HG03064 (cell line): ENCODE results near the gene KLLN.
"Not testable (repeated sequence)": the region's sequence is repeated elsewhere in the genome, so short reads cannot be mapped to it uniquely, and the experiment has no call there.

Experiments used
- ATAC-seq: cut with Tn5 transposase; IDR thresholded peaks from one replicate; pipeline ENCODE4 v1.9.1; 2021; ENCODE audit warnings: low read depth; ENCODE audit not compliant: unreplicated experiment

Gene KLLN

GRCh38 chr10:87867453-87867852, 4.1 kb upstream of the KLLN start:
- ATAC-seq = no peak

- ATAC-seq = no peak
Measured at GRCh38 chr10:87866412-87866974, 3.2 kb upstream of the KLLN start.

GRCh38 chr10:87865241-87865881, 2.0 kb upstream of the KLLN start:
- ATAC-seq = no peak

GRCh38 chr10:87864496-87865059, 1.2 kb upstream of the KLLN start:
- ATAC-seq = no peak

GRCh38 chr10:87863951-87864495, 690 bp upstream of the KLLN start:
- ATAC-seq = peak; percentile 0

GRCh38 chr10:87862679-87863052, 667 bp downstream of the KLLN start:
- peak; percentile 1 for ATAC-seq

GRCh38 chr10:87861953-87862678, 1.2 kb downstream of the KLLN start:
- peak; percentile 47 for ATAC-seq

- ATAC-seq = peak; percentile 18
Measured at GRCh38 chr10:87861566-87861952, 1.8 kb downstream of the KLLN start.

- ATAC-seq = no peak
Measured at GRCh38 chr10:87860816-87861403, 2.4 kb downstream of the KLLN start.

GRCh38 chr10:87860156-87860795, 3.1 kb downstream of the KLLN start:
- ATAC-seq = no peak

GRCh38 chr10:87855665-87856064, 7.7 kb downstream of the KLLN start:
- ATAC-seq = not testable (repeated sequence)

GRCh38 chr10:87855247-87855646, 8.1 kb downstream of the KLLN start:
- not testable (repeated sequence) for ATAC-seq

- no peak for ATAC-seq
Measured at GRCh38 chr10:87852089-87852488, 11.2 kb downstream of the KLLN start.

GRCh38 chr10:87850742-87851205, 12.6 kb downstream of the KLLN start:
- ATAC-seq = no peak

- ATAC-seq = no peak
Measured at GRCh38 chr10:87849001-87849400, 14.3 kb downstream of the KLLN start.

GRCh38 chr10:87847550-87847949, 15.8 kb downstream of the KLLN start:
- ATAC-seq = no peak

- not testable (repeated sequence) for ATAC-seq
Measured at GRCh38 chr10:87846711-87847110, 16.6 kb downstream of the KLLN start.

GRCh38 chr10:87846023-87846422, 17.3 kb downstream of the KLLN start:
- ATAC-seq = no peak

- ATAC-seq = no peak
Measured at GRCh38 chr10:87845624-87845998, 17.7 kb downstream of the KLLN start.

GRCh38 chr10:87844837-87845623, 18.3 kb downstream of the KLLN start:
- no peak for ATAC-seq
